Mesenchymal stem cell (in vitro differentiated cells and primary cell): Measurements from ENCODE around the gene C17orf113.

Experiments used
- DNase-seq: peaks from one replicate; pipeline ENCODE4 v3.0.0-alpha.2; 2013
- H2AFZ ChIP-seq: one replicate; pipeline ENCODE4 v1.6.1; 2013; ENCODE audit warnings: low read depth, mild to moderate bottlenecking, control low read depth, inconsistent platforms, low read length, moderate library complexity
- H2AK5ac ChIP-seq: 2 replicates; pipeline ENCODE4 v1.6.1; 2013; ENCODE audit warnings: low read length, moderate library complexity, mild to moderate bottlenecking, inconsistent platforms; ENCODE audit not compliant: severe bottlenecking
- H2BK120ac ChIP-seq: one replicate; pipeline ENCODE4 v1.6.1; 2013; ENCODE audit warnings: low read depth, mild to moderate bottlenecking, inconsistent platforms, low read length, moderate library complexity
- H2BK12ac ChIP-seq, 2 experiments: one replicate each; pipeline ENCODE4 v1.6.1; 2013; ENCODE audit warnings: inconsistent platforms in 2 of 2, low read length in 2 of 2, mild to moderate bottlenecking in 2 of 2, moderate library complexity in 2 of 2, control low read depth in 1 of 2
- H2BK15ac ChIP-seq: one replicate; pipeline ENCODE4 v1.6.1; 2013; ENCODE audit warnings: mild to moderate bottlenecking, low read depth, inconsistent platforms; ENCODE audit not compliant: poor library complexity, severe bottlenecking
- H2BK5ac ChIP-seq: 2 replicates; pipeline ENCODE4 v1.6.1; 2013; ENCODE audit warnings: low read depth, mild to moderate bottlenecking, low read length, control low read depth, inconsistent platforms; ENCODE audit not compliant: poor library complexity, severe bottlenecking
- H3K14ac ChIP-seq, 2 experiments: one replicate each; pipeline ENCODE4 v1.6.1; 2013; ENCODE audit warnings: inconsistent platforms in 2 of 2, low read length in 2 of 2, control low read depth in 1 of 2, mild to moderate bottlenecking in 1 of 2, moderate library complexity in 1 of 2
- H3K18ac ChIP-seq, 2 experiments: one replicate each; pipeline ENCODE4 v1.6.1; 2013; ENCODE audit warnings: inconsistent platforms in 2 of 2, low read length in 2 of 2, control low read depth in 1 of 2, low read depth in 1 of 2, mild to moderate bottlenecking in 1 of 2
- H3K23ac ChIP-seq, 2 experiments: one replicate each; pipeline ENCODE4 v1.6.1; 2013; ENCODE audit warnings: inconsistent platforms in 2 of 2, low read length in 2 of 2, mild to moderate bottlenecking in 2 of 2, moderate library complexity in 2 of 2, control low read depth in 1 of 2
- H3K27ac ChIP-seq: 2 replicates; pipeline ENCODE4 v1.5.1; 2013; ENCODE audit warnings: mild to moderate bottlenecking, moderate library complexity, low read length, control low read depth, inconsistent platforms; ENCODE audit not compliant: poor library complexity, severe bottlenecking
- H3K27me3 ChIP-seq, 2 experiments: 2 replicates each; pipeline versions ENCODE4 v1.6.1 to v1.7.0; 2013; ENCODE audit warnings: low read length in 2 of 2, mild to moderate bottlenecking in 2 of 2, moderate library complexity in 2 of 2, control low read depth in 1 of 2, inconsistent platforms in 1 of 2; ENCODE audit not compliant: control insufficient read depth in 1 of 2, insufficient read depth in 1 of 2
- H3K36me3 ChIP-seq, 2 experiments: 2 replicates each; pipeline versions ENCODE4 v1.6.1 to v1.7.0; 2013; ENCODE audit warnings: low read length in 2 of 2, control low read depth in 1 of 2, inconsistent platforms in 1 of 2, low read depth in 1 of 2, mild to moderate bottlenecking in 1 of 2; ENCODE audit not compliant: insufficient read depth in 2 of 2, control insufficient read depth in 1 of 2
- H3K4ac ChIP-seq, 2 experiments: one replicate each; pipeline ENCODE4 v1.6.1; 2013; ENCODE audit warnings: inconsistent platforms in 2 of 2, low read length in 2 of 2, mild to moderate bottlenecking in 2 of 2, moderate library complexity in 2 of 2, control low read depth in 1 of 2, low read depth in 1 of 2
- H3K4me1 ChIP-seq: 2 replicates; pipeline ENCODE4 v1.6.1; 2013; ENCODE audit warnings: low read depth, low read length, control low read depth; ENCODE audit not compliant: control insufficient read depth, insufficient read depth
- H3K4me2 ChIP-seq: 2 replicates; pipeline ENCODE4 v1.6.1; 2013; ENCODE audit warnings: low read length, mild to moderate bottlenecking, inconsistent platforms; ENCODE audit not compliant: poor library complexity, severe bottlenecking
- H3K4me3 ChIP-seq, 2 experiments: 2 replicates each; pipeline versions ENCODE4 v1.5.1 to v1.7.0; 2013; ENCODE audit warnings: low read length in 2 of 2, mild to moderate bottlenecking in 2 of 2, control low read depth in 1 of 2, low read depth in 1 of 2; ENCODE audit not compliant: insufficient read depth in 1 of 2
- H3K79me1 ChIP-seq: replicated peaks from 2 replicates; pipeline ENCODE4 v1.6.1; 2013; ENCODE audit warnings: mild to moderate bottlenecking, control low read depth, low read length, inconsistent platforms; ENCODE audit not compliant: poor library complexity, severe bottlenecking
- H3K9ac ChIP-seq: 2 replicates; pipeline ENCODE4 v1.7.0; 2013; ENCODE audit warnings: mild to moderate bottlenecking, low read length, moderate library complexity
- H3K9me3 ChIP-seq: 2 replicates; pipeline ENCODE4 v1.7.0; 2013; ENCODE audit warnings: mild to moderate bottlenecking, low read length; ENCODE audit not compliant: control insufficient read depth
- H4K8ac ChIP-seq: one replicate; pipeline ENCODE4 v1.6.1; 2013; ENCODE audit warnings: inconsistent platforms, mild to moderate bottlenecking, low read length, moderate library complexity
- H4K91ac ChIP-seq: one replicate; pipeline ENCODE4 v1.6.1; 2013; ENCODE audit warnings: mild to moderate bottlenecking, low read length, inconsistent platforms
- WGBS: methylation state at CpG from one replicate; pipeline ENCODE4 v1.1.7; 2013; ENCODE audit warnings: mixed read lengths; 5-methylcytosine and 5-hydroxymethylcytosine counted together

The C17orf113 gene

DNA sequence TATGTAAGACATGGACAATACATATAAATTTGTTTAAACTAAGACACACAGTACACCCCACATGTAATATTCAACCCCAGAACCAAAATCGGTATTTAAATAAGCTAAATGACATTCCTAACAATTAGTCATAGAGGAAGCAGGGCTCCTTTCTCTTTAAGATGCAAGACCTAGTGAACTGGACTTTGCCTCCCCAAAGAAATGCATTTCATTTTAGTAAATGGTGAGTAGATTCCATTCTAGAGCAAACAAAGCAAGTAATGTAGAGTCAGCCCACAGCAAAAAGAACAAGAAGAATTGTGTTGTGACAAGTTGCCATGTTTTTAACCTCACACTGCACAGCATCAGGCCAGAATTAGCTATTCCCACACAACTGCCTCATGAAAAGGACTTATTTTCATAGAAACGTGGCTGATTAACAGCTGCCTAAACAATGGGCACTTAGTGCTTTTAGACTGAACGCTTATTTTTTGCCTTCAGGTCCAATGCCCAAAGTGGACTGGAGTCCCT, 47.6 kb downstream of the C17orf113 start:
- Histone ChIP-seq H3K4me3 (no peak overlapping the region), H4K91ac (no peak overlapping the region), H3K4me2 (no peak overlapping the region), H3K36me3 (peaks cover 14 to 50% of the 10 kb centered on the region in 2 experiments), H3K27me3 (no peaks in the 10 kb centered on the region), H2AFZ (no peak overlapping the region), H3K9ac (no peak overlapping the region), H3K4ac (no peak overlapping the region), H3K14ac (no peak overlapping the region), H3K27ac (peak overlapping the region; percentile 14), H2BK15ac (no peak overlapping the region), H2BK12ac (no peak overlapping the region), H4K8ac (no peak overlapping the region), H3K4me1 (peaks cover 2% of the 10 kb centered on the region), H3K18ac (no peak overlapping the region), H2BK120ac (no peak overlapping the region), H3K79me1 (peaks cover 13% of the 10 kb centered on the region), H3K9me3 (no peaks in the 10 kb centered on the region), H3K23ac (no peak overlapping the region), H2BK5ac (no peak overlapping the region), H2AK5ac (no peak overlapping the region)
- DNase-seq = no peak
- 70% methylated on average over 3 of the region's 3 CpGs for WGBS

DNA sequence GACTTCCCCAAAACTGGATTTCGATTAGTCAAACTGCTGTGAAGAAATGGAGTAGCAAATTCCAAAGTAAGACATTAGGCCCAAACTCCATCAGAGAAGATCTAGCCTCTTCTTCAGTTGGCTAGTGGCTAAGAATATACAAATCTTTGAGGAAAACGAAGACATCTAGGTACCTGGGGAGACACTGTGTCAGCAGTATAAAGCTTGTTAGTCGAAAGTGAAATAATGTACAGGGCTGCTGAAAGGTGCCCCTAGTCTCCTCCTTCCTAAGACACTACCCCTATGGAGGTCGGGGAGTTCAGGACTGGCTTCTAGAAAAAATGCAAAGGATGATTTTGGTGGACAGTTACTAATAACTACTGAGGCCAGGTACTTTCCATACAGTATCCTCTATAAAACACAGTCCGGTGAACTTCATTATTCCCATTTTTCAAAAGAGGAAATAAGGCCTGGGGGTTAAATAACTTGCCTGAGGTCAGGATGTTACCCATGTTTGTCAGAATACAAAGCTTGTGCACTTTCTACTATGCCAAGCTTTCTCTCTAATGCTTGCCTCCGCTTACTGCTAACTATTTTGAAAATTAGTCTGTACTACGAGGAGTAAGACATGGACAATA, 48.1 kb downstream of the C17orf113 start:
- Histone ChIP-seq H2BK5ac (no peak overlapping the region), H3K4me3 (no peak overlapping the region), H4K8ac (no peak overlapping the region), H3K18ac (no peak overlapping the region), H3K4me1 (peaks cover 5% of the 10 kb centered on the region), H3K27ac (no peak overlapping the region), H3K14ac (no peak overlapping the region), H4K91ac (no peak overlapping the region), H2BK15ac (no peak overlapping the region), H2BK120ac (no peak overlapping the region), H3K4me2 (no peak overlapping the region), H3K79me1 (peaks cover 16% of the 10 kb centered on the region), H3K27me3 (no peaks in the 10 kb centered on the region), H2BK12ac (no peak overlapping the region), H3K9ac (no peak overlapping the region), H2AFZ (no peak overlapping the region), H3K4ac (no peak overlapping the region), H3K36me3 (peaks cover 19 to 56% of the 10 kb centered on the region in 2 experiments), H3K23ac (no peak overlapping the region), H2AK5ac (no peak overlapping the region), H3K9me3 (no peaks in the 10 kb centered on the region)
- WGBS = 94% methylated on average over 4 of the region's 7 CpGs
- no peak for DNase-seq

DNA sequence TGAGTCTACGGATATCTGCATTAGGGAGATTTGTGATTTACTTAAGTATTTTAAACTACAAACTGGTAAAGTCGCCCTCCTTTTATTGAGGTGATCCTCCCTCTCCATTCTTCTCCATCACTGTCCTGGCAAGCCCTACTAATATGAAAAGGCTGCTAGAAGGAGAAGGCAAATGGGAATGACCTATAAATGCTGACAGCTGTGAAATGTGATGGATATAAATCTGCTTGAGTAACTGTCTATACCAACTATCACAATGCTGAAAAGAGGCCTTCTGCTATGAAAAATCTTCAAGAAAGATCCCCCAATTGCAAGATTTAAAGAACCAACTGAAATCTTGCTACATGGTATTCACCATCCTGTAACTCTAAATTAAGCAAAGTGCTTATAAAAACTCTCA, 48.7 kb downstream of the C17orf113 start:
- WGBS = no CpG with 5 or more reads among the region's 2 CpGs

DNA sequence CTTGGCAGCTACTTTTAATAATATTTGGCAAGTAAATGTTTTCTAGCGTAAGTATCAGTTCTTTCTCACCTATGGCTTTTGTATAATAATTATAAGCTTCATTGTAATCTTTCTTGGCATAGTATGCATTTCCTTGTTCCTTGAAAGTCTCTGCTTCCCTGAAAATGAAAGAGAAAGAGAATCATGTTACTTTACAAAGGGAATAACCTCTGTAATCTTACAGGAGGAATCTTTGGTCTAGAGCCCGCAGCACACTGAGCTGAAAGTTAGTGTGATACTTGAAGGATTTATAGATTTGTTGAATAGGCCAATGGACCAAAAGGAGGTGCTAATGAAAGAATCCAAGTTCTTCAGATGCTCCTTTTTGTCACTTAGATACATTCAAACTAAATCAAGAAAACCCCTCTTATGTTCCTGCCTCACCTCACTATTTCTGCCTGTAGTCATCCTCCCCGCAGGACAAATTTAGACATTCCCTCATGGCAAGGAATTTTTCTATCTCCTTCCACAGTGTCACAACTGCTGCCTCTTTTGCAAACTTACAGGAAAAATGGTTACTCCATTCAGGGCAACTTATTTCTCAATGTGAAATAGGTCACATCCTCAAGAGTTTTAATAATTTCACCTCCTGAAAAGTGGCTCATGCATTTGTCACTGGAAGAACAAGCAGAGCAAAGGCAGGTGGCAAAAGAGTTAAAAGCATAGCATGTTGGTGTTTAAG, 49.8 kb downstream of the C17orf113 start:
- H3K9me3 ChIP-seq = no peaks in the 10 kb centered on the region
- no peak overlapping the region for H3K9ac ChIP-seq
- no peak overlapping the region for H3K18ac ChIP-seq
- H3K79me1 ChIP-seq = peaks cover 17% of the 10 kb centered on the region
- WGBS = 91% methylated on average over 2 of the region's 3 CpGs
- H3K27ac ChIP-seq = no peak overlapping the region
- no peak overlapping the region for H2BK12ac ChIP-seq
- H3K23ac ChIP-seq = no peak overlapping the region
- H3K27me3 ChIP-seq = no peaks in the 10 kb centered on the region
- no peak overlapping the region for H4K91ac ChIP-seq
- H4K8ac ChIP-seq = no peak overlapping the region
- H3K4me2 ChIP-seq = no peak overlapping the region
- H2AK5ac ChIP-seq = no peak overlapping the region
- H2AFZ ChIP-seq = no peak overlapping the region
- peak; percentile 33 for DNase-seq
- H3K36me3 ChIP-seq = peaks cover 33 to 73% of the 10 kb centered on the region in 2 experiments
- H3K4ac ChIP-seq = no peak overlapping the region
- peaks cover 8% of the 10 kb centered on the region for H3K4me1 ChIP-seq
- H3K14ac ChIP-seq = no peak overlapping the region
- H2BK120ac ChIP-seq = no peak overlapping the region
- H3K4me3 ChIP-seq = no peak overlapping the region
- H2BK5ac ChIP-seq = no peak overlapping the region
- H2BK15ac ChIP-seq = no peak overlapping the region

More for the DNA sequence above, 48.7 kb downstream of the C17orf113 start:
- Histone ChIP-seq H3K36me3 (peaks cover 24 to 61% of the 10 kb centered on the region in 2 experiments), H3K27ac (no peak overlapping the region), H3K79me1 (peaks cover 17% of the 10 kb centered on the region), H3K27me3 (no peaks in the 10 kb centered on the region), H2BK120ac (no peak overlapping the region), H2AFZ (no peak overlapping the region), H3K4ac (no peak overlapping the region), H2BK12ac (no peak overlapping the region), H3K14ac (no peak overlapping the region), H2BK15ac (no peak overlapping the region), H4K8ac (no peak overlapping the region), H3K9me3 (no peaks in the 10 kb centered on the region), H2BK5ac (no peak overlapping the region), H3K9ac (no peak overlapping the region), H3K23ac (no peak overlapping the region), H2AK5ac (no peak overlapping the region), H3K4me3 (no peak overlapping the region), H4K91ac (no peak overlapping the region), H3K4me2 (no peak overlapping the region), H3K4me1 (peaks cover 5% of the 10 kb centered on the region), H3K18ac (no peak overlapping the region)
- DNase-seq = no peak
